ENCODE results near the gene DDAH2.

DDAH2 gene

GRCh38 chr6:31687860-31688693, 41.0 kb downstream of the DDAH2 start:
- FAIRE-seq = no peak

GRCh38 chr6:31687321-31687720, 41.8 kb downstream of the DDAH2 start:
- no peak for FAIRE-seq

GRCh38 chr6:31686483-31686882, 42.6 kb downstream of the DDAH2 start:
- FAIRE-seq = no peak

GRCh38 chr6:31683591-31683990, 45.5 kb downstream of the DDAH2 start:
- FAIRE-seq = no peak

GRCh38 chr6:31681135-31681671, 47.9 kb downstream of the DDAH2 start:
- FAIRE-seq = no peak

GRCh38 chr6:31680226-31681134, 48.6 kb downstream of the DDAH2 start, which contains the start of gene LY6G5C:
Gene LY6G5C (minus strand): TSS chr6:31681067. CDS start chr6:31680373, 694 bp downstream.
- peak; percentile 35 for FAIRE-seq

- no peak for FAIRE-seq
Measured at GRCh38 chr6:31677955-31678354, 51.1 kb downstream of the DDAH2 start.
